T-helper 2 cell treated with Interferon-gamma antibody and Interleukin-4, amounts not matched to agents 5 μg/mL and 100 μg/mL, for 36 hours (primary cell): ENCODE measurements around the gene MAP3K5.

Source experiments
- DNase-seq: peaks from one replicate; pipeline ENCODE4 v3.0.0; 2021; ENCODE audit warnings: low spot score
- H3K27ac Mint-ChIP-seq: one replicate; pipeline ENCODE4 v1.8.0; 2021; ENCODE audit warnings: mild to moderate bottlenecking, mixed read lengths
- H3K27me3 Mint-ChIP-seq: one replicate; pipeline ENCODE4 v1.8.0; 2021; ENCODE audit warnings: low read depth, mixed read lengths
- H3K36me3 Mint-ChIP-seq: one replicate; pipeline ENCODE4 v1.8.0; 2021; ENCODE audit warnings: low read depth, mixed read lengths
- H3K4me1 Mint-ChIP-seq: one replicate; pipeline ENCODE4 v1.8.0; 2021; ENCODE audit warnings: low read depth, mixed read lengths
- H3K4me3 Mint-ChIP-seq: one replicate; pipeline ENCODE4 v1.8.0; 2022; ENCODE audit warnings: mild to moderate bottlenecking, moderate library complexity, mixed read lengths
- H3K9me3 Mint-ChIP-seq: one replicate; pipeline ENCODE4 v1.8.0; 2021; ENCODE audit warnings: mixed read lengths

Gene MAP3K5

GRCh38 chr6:136627191-136627590 is 165.1 kb downstream of the MAP3K5 start:
- Mint-ChIP-seq H3K4me1 (no peaks in the 10 kb centered on the region), H3K9me3 (no peaks in the 10 kb centered on the region), H3K27ac (no peak overlapping the region), H3K4me3 (no peak overlapping the region), H3K27me3 (no peaks in the 10 kb centered on the region), H3K36me3 (peaks cover 23% of the 10 kb centered on the region)
- no peak for DNase-seq

GRCh38 chr6:136625293-136625692 is 167.0 kb downstream of the MAP3K5 start:
- H3K27ac Mint-ChIP-seq, result no peak overlapping the region
- H3K4me3 Mint-ChIP-seq, result no peak overlapping the region
- H3K9me3 Mint-ChIP-seq, result no peaks in the 10 kb centered on the region
- no peaks in the 10 kb centered on the region for H3K27me3 Mint-ChIP-seq
- no peaks in the 10 kb centered on the region for H3K4me1 Mint-ChIP-seq
- H3K36me3 Mint-ChIP-seq, result peaks cover 18% of the 10 kb centered on the region
- no peak for DNase-seq

- H3K36me3 Mint-ChIP-seq, result peaks cover 17% of the 10 kb centered on the region
- DNase-seq, result no peak
- H3K27me3 Mint-ChIP-seq, result no peaks in the 10 kb centered on the region
- no peaks in the 10 kb centered on the region for H3K9me3 Mint-ChIP-seq
- H3K27ac Mint-ChIP-seq, result no peak overlapping the region
- no peaks in the 10 kb centered on the region for H3K4me1 Mint-ChIP-seq
- H3K4me3 Mint-ChIP-seq, result no peak overlapping the region
Measured at GRCh38 chr6:136624347-136624746, 167.9 kb downstream of the MAP3K5 start.

GRCh38 chr6:136618086-136618485 is 174.2 kb downstream of the MAP3K5 start:
- no peaks in the 10 kb centered on the region for H3K27me3 Mint-ChIP-seq
- peaks cover 21% of the 10 kb centered on the region for H3K36me3 Mint-ChIP-seq
- no peaks in the 10 kb centered on the region for H3K4me1 Mint-ChIP-seq
- no peaks in the 10 kb centered on the region for H3K9me3 Mint-ChIP-seq
- H3K27ac Mint-ChIP-seq, result no peak overlapping the region
- H3K4me3 Mint-ChIP-seq, result no peak overlapping the region
- DNase-seq, result no peak

GRCh38 chr6:136616527-136616926 is 175.8 kb downstream of the MAP3K5 start:
- no peak overlapping the region for H3K27ac Mint-ChIP-seq
- H3K4me1 Mint-ChIP-seq, result no peaks in the 10 kb centered on the region
- peaks cover 26% of the 10 kb centered on the region for H3K36me3 Mint-ChIP-seq
- H3K4me3 Mint-ChIP-seq, result no peak overlapping the region
- no peak for DNase-seq
- H3K9me3 Mint-ChIP-seq, result no peaks in the 10 kb centered on the region
- no peaks in the 10 kb centered on the region for H3K27me3 Mint-ChIP-seq

GRCh38 chr6:136614994-136615393 is 177.3 kb downstream of the MAP3K5 start:
- H3K36me3 Mint-ChIP-seq, result peaks cover 32% of the 10 kb centered on the region
- no peaks in the 10 kb centered on the region for H3K9me3 Mint-ChIP-seq
- DNase-seq, result no peak
- no peaks in the 10 kb centered on the region for H3K27me3 Mint-ChIP-seq
- no peak overlapping the region for H3K4me3 Mint-ChIP-seq
- peaks cover 6% of the 10 kb centered on the region for H3K4me1 Mint-ChIP-seq
- H3K27ac Mint-ChIP-seq, result no peak overlapping the region

GRCh38 chr6:136614350-136614749 is 177.9 kb downstream of the MAP3K5 start:
- DNase-seq, result no peak
- Mint-ChIP-seq H3K36me3 (peaks cover 31% of the 10 kb centered on the region), H3K27ac (no peak overlapping the region), H3K9me3 (no peaks in the 10 kb centered on the region), H3K4me3 (no peak overlapping the region), H3K27me3 (no peaks in the 10 kb centered on the region), H3K4me1 (peaks cover 8% of the 10 kb centered on the region)

GRCh38 chr6:136613477-136613876 is 178.8 kb downstream of the MAP3K5 start:
- H3K27ac Mint-ChIP-seq, result no peak overlapping the region
- no peaks in the 10 kb centered on the region for H3K27me3 Mint-ChIP-seq
- peaks cover 27% of the 10 kb centered on the region for H3K36me3 Mint-ChIP-seq
- H3K4me1 Mint-ChIP-seq, result peaks cover 8% of the 10 kb centered on the region
- no peak for DNase-seq
- no peak overlapping the region for H3K4me3 Mint-ChIP-seq
- no peaks in the 10 kb centered on the region for H3K9me3 Mint-ChIP-seq

- H3K9me3 Mint-ChIP-seq, result no peaks in the 10 kb centered on the region
- H3K27me3 Mint-ChIP-seq, result no peaks in the 10 kb centered on the region
- peaks cover 10% of the 10 kb centered on the region for H3K4me1 Mint-ChIP-seq
- DNase-seq, result no peak
- no peak overlapping the region for H3K27ac Mint-ChIP-seq
- peaks cover 31% of the 10 kb centered on the region for H3K36me3 Mint-ChIP-seq
- no peak overlapping the region for H3K4me3 Mint-ChIP-seq
Measured at GRCh38 chr6:136612666-136613389, 179.4 kb downstream of the MAP3K5 start.

- H3K4me3 Mint-ChIP-seq, result no peak overlapping the region
- peaks cover 28% of the 10 kb centered on the region for H3K36me3 Mint-ChIP-seq
Measured at GRCh38 chr6:136611746-136612145, 180.5 kb downstream of the MAP3K5 start.

GRCh38 chr6:136611133-136611532 is 181.1 kb downstream of the MAP3K5 start:
- H3K36me3 Mint-ChIP-seq, result peaks cover 27% of the 10 kb centered on the region
- no peaks in the 10 kb centered on the region for H3K27me3 Mint-ChIP-seq

More at GRCh38 chr6:136611746-136612145, 180.5 kb downstream of the MAP3K5 start:
- no peak for DNase-seq
- no peaks in the 10 kb centered on the region for H3K9me3 Mint-ChIP-seq
- no peak overlapping the region for H3K27ac Mint-ChIP-seq
- H3K4me1 Mint-ChIP-seq, result peaks cover 10% of the 10 kb centered on the region
- no peaks in the 10 kb centered on the region for H3K27me3 Mint-ChIP-seq

GRCh38 chr6:136609873-136610706 is 182.2 kb downstream of the MAP3K5 start:
- Mint-ChIP-seq H3K27ac (peak overlapping the region; percentile 46), H3K4me3 (no peak overlapping the region), H3K36me3 (peaks cover 30% of the 10 kb centered on the region), H3K4me1 (peaks cover 10% of the 10 kb centered on the region), H3K27me3 (no peaks in the 10 kb centered on the region), H3K9me3 (no peaks in the 10 kb centered on the region)
- no peak for DNase-seq

More at GRCh38 chr6:136611133-136611532, 181.1 kb downstream of the MAP3K5 start:
- no peaks in the 10 kb centered on the region for H3K9me3 Mint-ChIP-seq
- H3K4me1 Mint-ChIP-seq, result peaks cover 10% of the 10 kb centered on the region
- no peak for DNase-seq
- H3K4me3 Mint-ChIP-seq, result no peak overlapping the region
- no peak overlapping the region for H3K27ac Mint-ChIP-seq

- H3K27me3 Mint-ChIP-seq, result no peaks in the 10 kb centered on the region
- no peak overlapping the region for H3K4me3 Mint-ChIP-seq
- no peak for DNase-seq
- no peak overlapping the region for H3K27ac Mint-ChIP-seq
- H3K4me1 Mint-ChIP-seq, result peaks cover 10% of the 10 kb centered on the region
- H3K36me3 Mint-ChIP-seq, result peaks cover 30% of the 10 kb centered on the region
- H3K9me3 Mint-ChIP-seq, result no peaks in the 10 kb centered on the region
Measured at GRCh38 chr6:136608991-136609390, 183.3 kb downstream of the MAP3K5 start.
